Motor neuron (in vitro differentiated cells): Measurements from ENCODE around the gene ACOT8. TPM values are rescaled to one million over a fixed set of nuclear protein-coding genes. Genes with fewer than 3 reads are reported as not detected.
"Not testable (repeated sequence)": the region's sequence is repeated elsewhere in the genome, so short reads cannot be mapped to it uniquely, and the experiment has no call there.

Source experiments
- ATAC-seq, 8 experiments: fragments of 200-7000 bp; cut with Tn5 transposase; replicated peaks in 6 of 8; 2 replicates each; pipeline ENCODE4 v1.8.0; 2021; ENCODE audit warnings: mild to moderate bottlenecking in 8 of 8, moderate library complexity in 8 of 8
- H3K27ac ChIP-seq, 2 donors: fragments of 250-450 bp; sonication (Bioruptor Pico); 2 replicates each; pipeline ENCODE4 v1.9.0; 2021; ENCODE audit warnings: antibody characterized with exemption in 2 of 2, mild to moderate bottlenecking in 2 of 2, moderate library complexity in 1 of 2
- H3K4me1 ChIP-seq, 2 donors: fragments of 250-450 bp; sonication (Bioruptor Pico); replicated peaks in 1 of 2; 2 replicates each; pipeline ENCODE4 v1.6.1; 2021; ENCODE audit warnings: antibody characterized with exemption in 2 of 2, mild to moderate bottlenecking in 2 of 2, moderate library complexity in 1 of 2
- H3K4me3 ChIP-seq, 5 donors: fragments of 250-450 bp; sonication (Bioruptor Pico); 2 replicates each; pipeline ENCODE4 v1.9.0; 2021; ENCODE audit warnings: antibody characterized with exemption in 5 of 5, mild to moderate bottlenecking in 5 of 5, moderate library complexity in 4 of 5
- WGBS, 10 experiments: fragments of 450-650 bp; shearing (Covaris generic); methylation state at CpG; one replicate each; pipeline ENCODE4 v1.0.0; 2022; 5-methylcytosine and 5-hydroxymethylcytosine counted together
- in situ Hi-C, 9 experiments: fragments of 400-800 bp; cut with MboI; loops; one replicate each; pipeline ENCODE4 v1.15.0; 2021; ENCODE audit warnings: low sequenced_read_pairs in 9 of 9, low pct_unique_long_range_greater_than_20kb in 2 of 9; ENCODE audit not compliant: unreplicated experiment in 9 of 9
- total RNA-seq, 8 experiments: library from RNA; unstranded; fragments of 300-600 nt; gene quantifications; 2 replicates each; pipeline versions ENCODE4 v1.2.3 to v1.2.4, GENCODE V29; 2022

The ACOT8 gene
- total RNA-seq, 8 experiments from 2014 or later = 25.8 to 46.6 (median 29.6) TPM

- H3K27ac ChIP-seq = peak within 1 kb of the TSS; percentile 69 to 83
- ATAC-seq = peak; percentile 98 to 99 (median 98)
- WGBS, 10 experiments = 0 to 40% (median 7%) methylated on average over 1 to 28 of the region's 65 CpGs; no CpG with 5 or more reads in 2 of the 10 experiments
- peak within 1 kb of the TSS; percentile 30 to 62 (median 37) for H3K4me3 ChIP-seq
- in situ Hi-C loops = no loop called here
- peaks cover 0 to 6% of the 10 kb centered on the region in 2 donors for H3K4me1 ChIP-seq
Observed at GRCh38 chr20:45812157-45813005, 44.8 kb downstream of the ACOT8 start, which contains the start of gene UBE2C. Gene UBE2C, plus strand, starts transcription at chr20:45812644. Its CDS starts 52 bp downstream, at chr20:45812696.

GRCh38 chr20:45810191-45810970, 46.8 kb downstream of the ACOT8 start:
- in situ Hi-C loops = no loop called here
- Histone ChIP-seq H3K4me3 (no peak overlapping the region), H3K4me1 (peaks cover 0 to 6% of the 10 kb centered on the region in 2 donors), H3K27ac (no peak overlapping the region)
- WGBS, 10 experiments = 43 to 100% (median 96%) methylated on average over 2 to 8 of the region's 8 CpGs
- no peak for ATAC-seq

DNA sequence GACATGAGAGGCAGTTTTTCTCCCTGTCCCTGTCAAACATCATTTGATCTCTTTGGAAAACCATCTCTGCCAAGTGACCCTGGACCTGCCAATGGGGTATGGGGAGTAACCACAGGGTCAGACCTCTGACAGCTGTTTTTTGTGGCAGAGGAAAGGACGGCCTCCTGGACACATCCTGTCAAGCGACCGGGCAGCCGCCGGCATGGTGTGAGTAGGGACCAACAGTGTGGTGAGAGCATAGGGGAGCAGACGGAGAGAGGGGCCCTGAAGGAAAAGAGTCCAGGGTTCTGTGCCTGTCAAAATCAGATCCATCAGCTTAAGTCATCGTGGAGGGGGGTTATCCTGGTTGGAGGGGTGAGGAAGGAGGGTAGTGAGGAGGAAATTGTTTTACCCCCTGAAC, 55.3 kb downstream of the ACOT8 start:
- H3K4me3 ChIP-seq = no peak overlapping the region
- H3K4me1 ChIP-seq = no peaks in the 10 kb centered on the region
- H3K27ac ChIP-seq = no peak overlapping the region
- ATAC-seq = no peak
- in situ Hi-C loops = no loop called here
- 83 to 100% (median 84%) methylated on average over 1 to 6 of the region's 7 CpGs; no CpG with 5 or more reads in 5 of the 10 experiments for WGBS, 10 experiments

DNA sequence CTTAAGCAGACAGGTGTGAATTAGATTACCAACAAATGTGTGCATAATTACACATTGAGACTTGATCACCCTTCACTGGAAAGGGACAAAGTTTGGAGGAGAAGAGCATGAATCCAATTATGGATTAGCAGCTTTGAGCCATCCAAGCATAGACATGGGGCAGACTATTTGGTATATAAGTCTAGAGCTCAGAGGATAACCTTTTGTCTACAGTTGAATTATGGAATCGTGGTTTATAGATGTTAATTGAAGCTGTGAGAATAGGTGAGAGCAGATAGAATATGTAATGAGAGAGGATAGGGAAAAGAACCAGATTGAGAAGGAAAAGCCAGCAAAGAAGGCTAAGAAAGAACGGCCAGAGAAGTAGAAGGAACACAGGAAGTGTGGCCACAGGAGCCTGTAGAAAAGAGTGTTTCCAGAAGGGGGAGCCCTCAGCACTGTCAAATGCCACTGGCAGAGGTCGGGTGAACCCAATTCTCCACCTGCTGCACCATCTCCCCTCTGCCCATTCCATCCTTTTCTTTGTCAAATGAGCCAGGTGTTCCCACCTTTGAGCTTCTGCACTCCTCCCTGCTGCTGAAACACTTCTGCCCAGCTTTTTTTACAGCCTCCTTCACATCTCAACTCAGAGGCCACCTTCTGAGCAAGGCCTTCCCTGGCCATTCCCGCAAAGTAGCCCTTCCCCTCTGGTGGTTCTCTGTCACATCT, 58.1 kb downstream of the ACOT8 start:
- in situ Hi-C loops = no loop called here
- 0 to 67% (median 32%) methylated on average over 1 to 4 of the region's 4 CpGs; no CpG with 5 or more reads in 1 of the 10 experiments for WGBS, 10 experiments
- peak in 6 of 8 experiments; percentile 36 to 96 (median 81) for ATAC-seq
- no peaks in the 10 kb centered on the region for H3K4me1 ChIP-seq
- H3K27ac ChIP-seq = no peak overlapping the region
- no peak overlapping the region for H3K4me3 ChIP-seq

- no CpG with 5 or more reads among the region's 3 CpGs for WGBS, 10 experiments
- H3K4me1 ChIP-seq, H3K27ac ChIP-seq, ATAC-seq, in situ Hi-C loops, H3K4me3 ChIP-seq: not testable (repeated sequence)
Observed at GRCh38 chr20:45797955-45798354, 59.2 kb downstream of the ACOT8 start.

DNA sequence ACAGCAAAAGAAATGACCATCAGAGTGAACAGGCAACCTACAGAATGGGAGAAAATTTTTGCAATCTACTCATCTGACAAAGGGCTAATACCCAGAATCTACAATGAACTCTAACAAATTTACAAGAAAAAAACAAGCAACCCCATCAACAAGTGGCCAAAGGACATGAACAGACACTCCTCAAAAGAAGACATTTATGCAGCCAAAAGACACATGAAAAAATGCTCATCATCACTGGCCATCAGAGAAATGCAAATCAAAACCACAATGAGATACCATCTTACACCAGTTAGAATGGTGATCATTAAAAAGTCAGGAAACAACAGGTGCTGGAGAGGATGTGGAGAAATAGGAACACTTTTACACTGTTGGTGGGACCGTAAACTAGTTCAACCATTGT, 59.7 kb downstream of the ACOT8 start:
- H3K4me1 ChIP-seq, ATAC-seq, H3K27ac ChIP-seq, in situ Hi-C loops, H3K4me3 ChIP-seq: not testable (repeated sequence)
- no CpG with 5 or more reads among the region's 1 CpG for WGBS, 10 experiments

DNA sequence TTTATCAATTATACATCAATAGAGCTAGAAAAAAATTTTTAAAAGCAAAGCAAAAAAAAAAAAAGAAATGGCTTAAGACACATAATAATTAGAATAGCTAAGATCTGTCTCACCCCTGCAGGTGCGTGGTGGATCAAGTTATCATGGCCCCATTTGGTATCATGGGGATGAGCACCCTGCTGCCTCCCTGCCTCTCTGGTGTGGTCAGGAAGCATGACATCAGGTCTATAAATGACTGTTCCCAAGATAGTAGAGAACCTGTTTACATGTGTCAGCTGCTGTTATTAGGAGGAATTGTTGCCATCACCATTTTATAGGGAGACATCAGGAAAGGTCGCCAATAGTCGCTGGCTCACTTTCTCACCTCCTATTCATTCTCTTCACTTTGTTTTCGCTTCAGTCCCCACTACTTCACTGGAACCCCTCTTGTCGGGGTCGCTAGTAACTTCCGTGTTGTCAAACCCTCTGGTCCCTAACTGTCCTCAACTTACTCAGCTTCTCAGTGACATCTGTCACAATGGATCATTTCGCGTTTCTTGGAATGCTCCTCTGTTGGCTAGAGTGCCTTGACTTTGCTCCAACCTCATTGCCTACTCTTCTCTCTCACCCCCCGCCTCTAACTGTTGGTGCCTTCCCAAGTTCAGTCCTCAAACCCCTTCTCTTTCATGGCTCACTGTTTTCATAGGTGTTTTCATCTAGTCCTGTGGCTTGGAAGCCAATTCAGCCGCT, 60.7 kb downstream of the ACOT8 start:
- in situ Hi-C loops = no loop called here
- ATAC-seq = no peak
- Histone ChIP-seq H3K4me1 (peaks cover under 1 to 6% of the 10 kb centered on the region in 2 donors), H3K27ac (no peak overlapping the region), H3K4me3 (no peak overlapping the region)
- WGBS, 10 experiments = 87 to 100% (median 96%) methylated on average over 3 to 11 of the region's 11 CpGs; no CpG with 5 or more reads in 1 of the 10 experiments

- in situ Hi-C loops = no loop called here
- Histone ChIP-seq H3K4me1 (peaks cover 4 to 8% of the 10 kb centered on the region in 2 donors), H3K27ac (peak overlapping the region; percentile 85 to 95), H3K4me3 (peak overlapping the region; percentile 86 to 100 (median 95))
- ATAC-seq = no peak
- WGBS, 10 experiments = 12 to 68% (median 28%) methylated on average over 2 to 11 of the region's 19 CpGs; no CpG with 5 or more reads in 2 of the 10 experiments
Observed at GRCh38 chr20:45792317-45793118, 64.7 kb downstream of the ACOT8 start.

Other genes starting within 250 kb of the ACOT8 start
- gene WFDC10A, start 227.7 kb downstream of the ACOT8 start, total RNA-seq = not detected
- not detected for gene WFDC9, start 226.1 kb downstream of the ACOT8 start, total RNA-seq
- not detected for gene WFDC11, start 187.2 kb downstream of the ACOT8 start, total RNA-seq
- not detected for gene WFDC13, start 155.4 kb downstream of the ACOT8 start, total RNA-seq
- not detected for gene WFDC10B, start 152.4 kb downstream of the ACOT8 start, total RNA-seq
- gene SPINT4, start 135.0 kb downstream of the ACOT8 start, total RNA-seq = not detected
- 1 to 10 TPM in 4 of 8 experiments, under 1 TPM in 3, not detected in 1; 0.64 to 2.9 (median 1.1) TPM for gene WFDC3, start 65.5 kb downstream of the ACOT8 start, total RNA-seq
- gene DNTTIP1, start 65.4 kb downstream of the ACOT8 start, total RNA-seq = 10 to 100 TPM; 15.1 to 46.3 (median 31.3) TPM
- 100 to 1,000 TPM in 1 of 8 experiments, 10 to 100 TPM in 2, 1 to 10 TPM in 4, under 1 TPM in 1; 0.87 to 230 (median 9.7) TPM for gene UBE2C, start 44.7 kb downstream of the ACOT8 start, total RNA-seq
- 1 to 10 TPM in 2 of 8 experiments, under 1 TPM in 3, not detected in 3; 0.37 to 1.2 (median 0.47) TPM for gene TNNC2, start 30.1 kb downstream of the ACOT8 start, total RNA-seq
- 10 to 100 TPM in 5 of 8 experiments, 1 to 10 TPM in 3; 7.6 to 42.1 (median 15.8) TPM for gene SNX21, start 23.6 kb downstream of the ACOT8 start, total RNA-seq
- 1 to 10 TPM; 2.7 to 9.1 (median 7.7) TPM for gene ZSWIM3, start 222 bp upstream of the ACOT8 start, total RNA-seq
- 10 to 100 TPM in 2 of 8 experiments, 1 to 10 TPM in 6; 6.6 to 12.3 (median 8.9) TPM for gene ZSWIM1, start 23.8 kb upstream of the ACOT8 start, total RNA-seq
- gene SPATA25, start 30.2 kb upstream of the ACOT8 start, total RNA-seq = 1 to 10 TPM; 1.1 to 4.1 (median 2.6) TPM
- 10 to 100 TPM in 1 of 8 experiments, 1 to 10 TPM in 7; 4.0 to 10.8 (median 5.7) TPM for gene NEURL2, start 33.8 kb upstream of the ACOT8 start, total RNA-seq
- 100 to 1,000 TPM in 3 of 8 experiments, 10 to 100 TPM in 5; 16.0 to 395 (median 55.2) TPM for gene CTSA, start 33.9 kb upstream of the ACOT8 start, total RNA-seq
- 100 to 1,000 TPM in 2 of 8 experiments, 10 to 100 TPM in 6; 30.7 to 638 (median 41.2) TPM for gene PLTP, start 54.8 kb upstream of the ACOT8 start, total RNA-seq
- 10 to 100 TPM in 7 of 8 experiments, 1 to 10 TPM in 1; 6.7 to 58.9 (median 20.4) TPM for gene PCIF1, start 77.3 kb upstream of the ACOT8 start, total RNA-seq
- 10 to 100 TPM in 6 of 8 experiments, 1 to 10 TPM in 2; 7.3 to 21.9 (median 12.1) TPM for gene ZNF335, start 114.8 kb upstream of the ACOT8 start, total RNA-seq
- under 1 TPM in 4 of 8 experiments, not detected in 4; 0.09 to 0.81 (median 0.18) TPM for gene MMP9, start 151.5 kb upstream of the ACOT8 start, total RNA-seq
- 10 to 100 TPM in 5 of 8 experiments, 1 to 10 TPM in 2, under 1 TPM in 1; 0.81 to 55.8 (median 25.1) TPM for gene SLC12A5, start 171.8 kb upstream of the ACOT8 start, total RNA-seq
- gene NCOA5, start 232.6 kb upstream of the ACOT8 start, total RNA-seq = 10 to 100 TPM; 11.9 to 44.1 (median 18.3) TPM